ENCODE measurements around the gene UROS. TPM values are rescaled to one million over a fixed set of nuclear protein-coding genes. Genes with fewer than 3 reads are reported as not detected.

UROS gene
- total RNA-seq, 4 donors from 2014 or later: 22.7 to 48.2 (median 27.3) TPM

- H3K4me3 ChIP-seq: no peak overlapping the region
- 96% methylated on average over 28 of the region's 28 CpGs for WGBS
- H3K9me3 ChIP-seq: no peaks in the 10 kb centered on the region
- H3K27me3 ChIP-seq: peaks cover 3% of the 10 kb centered on the region
- no peak for DNase-seq (ENCODE audit: low spot score in 2 of 2)
- H3K27ac ChIP-seq: no peak overlapping the region
- no peaks in the 10 kb centered on the region for H3K4me1 ChIP-seq
- TF ChIP-seq POLR2A (IDR thresholded peaks at IDR 0.05) (no peak), EP300 (IDR thresholded peaks at IDR 0.05) (no peak), CTCF (IDR thresholded peaks at IDR 0.05) (no peak), POLR2AphosphoS5 (IDR thresholded peaks at IDR 0.05) (no peak)
- H3K36me3 ChIP-seq: no peaks in the 10 kb centered on the region
Observed at GRCh38 chr10:125772112-125772863, 50.8 kb downstream of the UROS start.

GRCh38 chr10:125770844-125771243 is 52.2 kb downstream of the UROS start:
- WGBS: 85% methylated on average over 5 of the region's 5 CpGs
- DNase-seq (ENCODE audit: low spot score in 2 of 2): no peak

GRCh38 chr10:125769175-125769574 is 53.9 kb downstream of the UROS start:
- TF ChIP-seq POLR2A (IDR thresholded peaks at IDR 0.05) (no peak), EP300 (IDR thresholded peaks at IDR 0.05) (no peak), POLR2AphosphoS5 (IDR thresholded peaks at IDR 0.05) (no peak), CTCF (IDR thresholded peaks at IDR 0.05) (no peak)
- 95% methylated on average over 12 of the region's 12 CpGs for WGBS
- Histone ChIP-seq H3K36me3 (peaks cover 15% of the 10 kb centered on the region), H3K4me3 (no peak overlapping the region), H3K27me3 (peaks cover 3% of the 10 kb centered on the region), H3K9me3 (no peaks in the 10 kb centered on the region), H3K4me1 (no peaks in the 10 kb centered on the region), H3K27ac (no peak overlapping the region)
- no peak for DNase-seq (ENCODE audit: low spot score in 2 of 2)

More at GRCh38 chr10:125770844-125771243, 52.2 kb downstream of the UROS start:
- peaks cover under 1% of the 10 kb centered on the region for H3K36me3 ChIP-seq
- no peak for TF ChIP-seq CTCF (IDR thresholded peaks at IDR 0.05)
- TF ChIP-seq POLR2A (IDR thresholded peaks at IDR 0.05): no peak
- TF ChIP-seq EP300 (IDR thresholded peaks at IDR 0.05): no peak
- TF ChIP-seq POLR2AphosphoS5 (IDR thresholded peaks at IDR 0.05): no peak
- no peaks in the 10 kb centered on the region for H3K4me1 ChIP-seq
- H3K4me3 ChIP-seq: no peak overlapping the region
- peaks cover 3% of the 10 kb centered on the region for H3K27me3 ChIP-seq
- no peaks in the 10 kb centered on the region for H3K9me3 ChIP-seq
- no peak overlapping the region for H3K27ac ChIP-seq

- WGBS: 51% methylated on average over 4 of the region's 4 CpGs
Observed at GRCh38 chr10:125768219-125768855, 54.7 kb downstream of the UROS start.

More at GRCh38 chr10:125768219-125768855, 54.7 kb downstream of the UROS start:
- no peaks in the 10 kb centered on the region for H3K4me1 ChIP-seq
- DNase-seq (ENCODE audit: low spot score in 2 of 2): no peak
- H3K36me3 ChIP-seq: peaks cover 23% of the 10 kb centered on the region
- no peaks in the 10 kb centered on the region for H3K27me3 ChIP-seq
- H3K4me3 ChIP-seq: no peak overlapping the region
- TF ChIP-seq CTCF (IDR thresholded peaks at IDR 0.05): no peak
- TF ChIP-seq POLR2AphosphoS5 (IDR thresholded peaks at IDR 0.05): no peak
- TF ChIP-seq EP300 (IDR thresholded peaks at IDR 0.05): no peak
- TF ChIP-seq POLR2A (IDR thresholded peaks at IDR 0.05): no peak
- no peaks in the 10 kb centered on the region for H3K9me3 ChIP-seq
- no peak overlapping the region for H3K27ac ChIP-seq

Data from suprapubic skin (tissue), 4 donors.